Psoas muscle (tissue), 8 donors: ENCODE data around the gene INPP4A. TPM values are rescaled to one million over a fixed set of nuclear protein-coding genes. Genes with fewer than 3 reads are reported as not detected.

Source experiments
- ATAC-seq, 4 donors: fragments of 200-7000 bp; cut with Tn5 transposase; one replicate each; pipeline ENCODE4 v1.9.1; 2020; ENCODE audit warnings: moderate library complexity in 3 of 4, mild to moderate bottlenecking in 2 of 4
- DNase-seq, 2 donors: peaks; one replicate each; pipeline ENCODE4 v3.0.0-alpha.2; 2020
- H3K27ac ChIP-seq: fragments of 200-600 bp; one replicate; pipeline ENCODE4 v1.8.0; 2022
- H3K27me3 ChIP-seq, 3 donors: fragments of 200-600 bp in 1 of 3; one replicate each; pipeline versions ENCODE4 v1.6.1 to v1.8.0; 2013 to 2022; ENCODE audit warnings: low read length in 2 of 3, mild to moderate bottlenecking in 2 of 3, moderate library complexity in 1 of 3; ENCODE audit not compliant: insufficient read depth in 3 of 3
- H3K36me3 ChIP-seq, 2 donors: fragments of 200-600 bp in 1 of 2; one replicate each; pipeline versions ENCODE4 v1.6.1 to v1.8.0; 2013 to 2022; ENCODE audit warnings: low read depth in 1 of 2, mild to moderate bottlenecking in 1 of 2, moderate library complexity in 1 of 2; ENCODE audit not compliant: insufficient read depth in 1 of 2
- H3K4me1 ChIP-seq: fragments of 200-600 bp; one replicate; pipeline ENCODE4 v1.8.0; 2022
- H3K4me3 ChIP-seq: fragments of 200-600 bp; one replicate; pipeline ENCODE4 v1.8.0; 2022; ENCODE audit warnings: mild to moderate bottlenecking
- H3K9me3 ChIP-seq: fragments of 200-600 bp; one replicate; pipeline ENCODE4 v1.8.0; 2022
- WGBS, 3 donors: extraction: QIAGEN DNeasy Blood & Tissue Kit; methylation state at CpG; one replicate each; pipeline versions ENCODE4 v1.1.6 to v1.1.7; 2013; 5-methylcytosine and 5-hydroxymethylcytosine counted together
- intact Hi-C, 2 donors: fragments of 100-400 bp; cut with DNase I; formaldehyde crosslinking; loops; one replicate each; pipeline versions ENCODE4 v1.11.0 to v1.14.2; 2022
- polyA plus RNA-seq, 3 donors: library from polyadenylated mRNA; stranded (reverse); fragments of 200-250 nt; gene quantifications; one replicate each; pipeline ENCODE4 v1.2.3, GENCODE V29; 2013
- total RNA-seq, 4 donors: library from RNA; stranded (reverse); fragmentation: NEBNext Ultra II Directional in 2 of 4; extraction: Animal tissue kit (Norgen Biotek cat#: 25700) in 2 of 4; gene quantifications; one replicate each; pipeline versions ENCODE4 v1.2.1 to v1.2.4, GENCODE V29; 2021 to 2023
- TF ChIP-seq, protein P1 (sequence below): fragments of 200-600 bp; IDR thresholded peaks from one replicate; pipeline ENCODE4 v1.8.0; 2022; ENCODE audit warnings: antibody characterized with exemption
- donor health status: healthy with polysubstance abuse.
- donor health status: DM: no; HTN: no; CAD: no; lungs with moderate emphysema.
- donor health status: Bipolar disorder and iron deficiency.
- donor health status: healthy.
- donor health status: DM: yes; HTN: yes; CAD: no.
- donor health status: DM: no; HTN: no; CAD: no.
- donor health status: DM: no; HTN: no; CAD: no.
- donor health status: DM: yes; HTN: yes; CAD: no.

Gene INPP4A
- total and polyA plus RNA-seq, 7 donors = 2.2 to 19.7 (median 9.8) TPM

- Histone ChIP-seq H3K4me1 (peaks cover 6% of the 10 kb centered on the region), H3K9me3 (no peaks in the 10 kb centered on the region), H3K4me3 (no peak overlapping the region), H3K27me3 (no peaks in the 10 kb centered on the region), H3K36me3 (no peaks in the 10 kb centered on the region), H3K27ac (no peak overlapping the region)
- intact Hi-C loops = no loop called here
- TF ChIP-seq, protein P1, sequence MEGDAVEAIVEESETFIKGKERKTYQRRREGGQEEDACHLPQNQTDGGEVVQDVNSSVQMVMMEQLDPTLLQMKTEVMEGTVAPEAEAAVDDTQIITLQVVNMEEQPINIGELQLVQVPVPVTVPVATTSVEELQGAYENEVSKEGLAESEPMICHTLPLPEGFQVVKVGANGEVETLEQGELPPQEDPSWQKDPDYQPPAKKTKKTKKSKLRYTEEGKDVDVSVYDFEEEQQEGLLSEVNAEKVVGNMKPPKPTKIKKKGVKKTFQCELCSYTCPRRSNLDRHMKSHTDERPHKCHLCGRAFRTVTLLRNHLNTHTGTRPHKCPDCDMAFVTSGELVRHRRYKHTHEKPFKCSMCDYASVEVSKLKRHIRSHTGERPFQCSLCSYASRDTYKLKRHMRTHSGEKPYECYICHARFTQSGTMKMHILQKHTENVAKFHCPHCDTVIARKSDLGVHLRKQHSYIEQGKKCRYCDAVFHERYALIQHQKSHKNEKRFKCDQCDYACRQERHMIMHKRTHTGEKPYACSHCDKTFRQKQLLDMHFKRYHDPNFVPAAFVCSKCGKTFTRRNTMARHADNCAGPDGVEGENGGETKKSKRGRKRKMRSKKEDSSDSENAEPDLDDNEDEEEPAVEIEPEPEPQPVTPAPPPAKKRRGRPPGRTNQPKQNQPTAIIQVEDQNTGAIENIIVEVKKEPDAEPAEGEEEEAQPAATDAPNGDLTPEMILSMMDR = no peak
- 88 to 97% (median 96%) methylated on average over 3 of the region's 3 CpGs for WGBS, 3 donors
- no peak for DNase-seq
- no peak for ATAC-seq
These were observed 44.8 kb downstream of the INPP4A start for GRCh38 chr2:98489486-98489885.

DNA sequence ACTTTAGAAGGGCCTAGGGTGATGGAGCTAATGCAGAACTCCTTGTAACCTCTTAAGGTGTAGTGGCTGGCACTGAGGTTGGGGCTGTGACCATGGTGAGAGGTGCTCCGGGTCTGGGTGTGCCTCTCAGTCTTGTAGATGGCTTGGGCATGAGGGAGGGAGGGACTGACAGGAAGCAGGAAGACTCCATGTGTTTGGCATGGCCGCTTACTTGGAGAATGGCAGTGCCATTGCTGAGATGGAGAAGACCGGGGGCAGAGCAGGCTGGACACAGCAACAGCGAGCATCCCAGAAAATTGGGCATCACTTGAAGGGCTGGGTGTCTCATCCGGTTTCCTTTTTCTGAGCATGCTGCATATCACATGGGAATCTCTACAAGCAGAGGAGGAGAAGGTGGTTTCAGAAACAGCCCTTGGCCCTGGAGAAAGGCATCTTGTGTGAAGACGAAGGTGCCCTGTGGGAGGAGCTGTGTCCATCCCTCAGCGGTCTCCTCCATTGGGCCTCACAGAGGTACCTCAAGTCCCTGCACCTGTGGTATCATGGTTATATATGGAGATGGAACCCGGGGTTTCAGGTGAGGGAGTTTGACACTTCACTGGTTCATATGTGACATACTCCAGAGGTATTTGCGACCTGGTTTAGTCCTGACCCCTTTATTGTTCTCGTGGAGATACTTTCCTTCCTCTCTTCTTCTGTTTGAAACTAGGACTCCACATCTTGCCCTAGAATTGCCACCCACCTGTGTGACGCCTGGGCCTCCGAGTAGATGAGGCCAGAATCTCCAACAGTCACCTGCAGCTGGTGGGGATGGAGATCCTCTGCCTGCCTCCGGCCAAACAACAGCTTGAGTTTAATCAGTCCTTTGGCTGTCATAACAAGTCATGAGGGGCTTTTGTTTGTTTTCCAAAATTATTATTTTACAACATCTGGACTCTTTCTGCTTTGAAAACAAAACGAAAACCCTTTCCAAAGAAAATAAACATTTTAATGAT lies 45.6 kb downstream of the INPP4A start:
- H3K9me3 ChIP-seq = no peaks in the 10 kb centered on the region
- H3K4me1 ChIP-seq = peaks cover 6% of the 10 kb centered on the region
- DNase-seq (no peak), ATAC-seq (no peak)
- H3K27ac ChIP-seq = no peak overlapping the region
- 85 to 91% (median 86%) methylated on average over 14 of the region's 14 CpGs for WGBS, 3 donors
- H3K27me3 ChIP-seq = no peaks in the 10 kb centered on the region
- no peak overlapping the region for H3K4me3 ChIP-seq
- H3K36me3 ChIP-seq = no peaks in the 10 kb centered on the region
- TF ChIP-seq, protein P1 = no peak
- intact Hi-C loops = no loop called here

DNA sequence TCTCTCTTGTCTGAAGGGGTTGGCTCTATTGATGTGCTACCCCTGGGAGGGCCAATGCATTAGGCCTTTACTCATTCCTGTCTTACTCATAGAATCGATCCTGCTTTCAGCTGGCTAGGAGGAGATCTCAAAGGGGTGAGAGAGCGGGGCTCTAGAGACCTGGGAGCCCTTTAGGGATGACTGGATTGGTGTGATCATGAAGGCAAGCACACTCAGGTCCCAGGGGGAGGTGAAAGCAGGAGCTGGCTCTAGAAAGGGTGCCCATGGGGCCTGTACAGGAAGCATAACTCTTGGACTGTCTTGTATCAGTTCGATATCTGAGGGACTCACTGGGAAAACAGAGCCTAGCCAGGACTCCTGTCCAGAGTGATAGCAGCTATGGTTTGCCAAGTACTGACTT lies 47.8 kb downstream of the INPP4A start:
- Histone ChIP-seq H3K27ac (no peak overlapping the region), H3K4me3 (no peak overlapping the region), H3K36me3 (no peaks in the 10 kb centered on the region), H3K27me3 (no peaks in the 10 kb centered on the region), H3K9me3 (peaks cover 4% of the 10 kb centered on the region), H3K4me1 (peaks cover 6% of the 10 kb centered on the region)
- intact Hi-C loops = no loop called here
- ATAC-seq (no peak), DNase-seq (no peak)
- TF ChIP-seq, protein P1 = no peak
- 79 to 83% (median 82%) methylated on average over 3 of the region's 3 CpGs for WGBS, 3 donors

GRCh38 chr2:98494699-98495098 lies 50.0 kb downstream of the INPP4A start:
- no peak for DNase-seq
- no peaks in the 10 kb centered on the region for H3K4me1 ChIP-seq
- no peak overlapping the region for H3K4me3 ChIP-seq
- H3K36me3 ChIP-seq = no peaks in the 10 kb centered on the region
- intact Hi-C loops = no loop called here
- no peaks in the 10 kb centered on the region for H3K27me3 ChIP-seq
- ATAC-seq = no peak
- peaks cover 4% of the 10 kb centered on the region for H3K9me3 ChIP-seq
- no peak overlapping the region for H3K27ac ChIP-seq
- TF ChIP-seq, protein P1 = no peak
